HG03575 (cell line): Measurements from ENCODE around the gene KLHL22.
"Not testable (repeated sequence)": the region's sequence is repeated elsewhere in the genome, so short reads cannot be mapped to it uniquely, and the experiment has no call there.

Experiments used
- ATAC-seq: cut with Tn5 transposase; IDR thresholded peaks from one replicate; pipeline ENCODE4 v1.9.1; 2021; ENCODE audit not compliant: unreplicated experiment, insufficient number of reproducible peaks, low FRiP score; ENCODE audit errors: extremely low read depth

KLHL22 gene

DNA sequence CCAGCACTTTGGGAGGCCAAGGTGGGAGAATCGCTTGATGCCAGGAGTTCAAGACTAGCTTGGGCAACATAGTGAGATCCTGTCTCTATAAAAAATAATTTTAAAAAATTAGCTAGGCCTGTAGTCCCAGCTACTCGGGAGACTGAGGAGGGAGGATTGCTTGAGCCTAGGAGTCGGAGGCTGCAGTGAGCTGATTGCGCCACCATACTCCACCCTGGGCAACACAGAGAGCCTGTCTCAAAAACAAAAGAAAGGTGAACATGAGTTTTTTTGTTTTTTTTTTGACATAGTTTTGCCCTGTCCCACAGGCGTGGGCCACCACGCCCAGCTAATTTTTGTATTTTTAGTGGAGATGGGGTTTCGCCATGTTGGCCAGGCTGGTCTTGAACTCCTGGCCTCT lies 29.5 kb upstream of the KLHL22 start:
- ATAC-seq = no peak

DNA sequence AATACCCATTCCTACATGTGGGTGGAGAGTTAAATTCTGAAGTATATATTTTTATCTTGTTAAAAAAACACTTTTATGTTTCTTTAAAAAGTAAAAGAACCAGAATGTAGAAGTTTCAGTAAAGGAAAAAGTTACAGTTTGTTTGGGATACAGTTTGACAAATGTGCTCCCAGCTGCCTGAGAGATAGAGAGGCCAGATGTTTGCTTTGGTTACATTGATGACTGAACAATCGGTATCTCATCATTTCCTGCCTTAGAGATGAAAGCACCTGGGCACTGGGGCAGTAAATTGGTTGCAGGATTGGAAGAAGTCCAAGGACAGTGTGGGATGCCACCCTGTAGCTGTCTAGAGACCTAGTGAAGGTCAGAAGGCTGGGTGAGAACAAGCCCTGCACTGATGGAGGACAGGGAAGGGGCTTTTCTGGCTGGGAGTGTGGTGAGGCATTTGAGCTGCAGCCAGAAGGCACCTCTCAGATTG lies 28.4 kb upstream of the KLHL22 start:
- ATAC-seq = no peak

DNA sequence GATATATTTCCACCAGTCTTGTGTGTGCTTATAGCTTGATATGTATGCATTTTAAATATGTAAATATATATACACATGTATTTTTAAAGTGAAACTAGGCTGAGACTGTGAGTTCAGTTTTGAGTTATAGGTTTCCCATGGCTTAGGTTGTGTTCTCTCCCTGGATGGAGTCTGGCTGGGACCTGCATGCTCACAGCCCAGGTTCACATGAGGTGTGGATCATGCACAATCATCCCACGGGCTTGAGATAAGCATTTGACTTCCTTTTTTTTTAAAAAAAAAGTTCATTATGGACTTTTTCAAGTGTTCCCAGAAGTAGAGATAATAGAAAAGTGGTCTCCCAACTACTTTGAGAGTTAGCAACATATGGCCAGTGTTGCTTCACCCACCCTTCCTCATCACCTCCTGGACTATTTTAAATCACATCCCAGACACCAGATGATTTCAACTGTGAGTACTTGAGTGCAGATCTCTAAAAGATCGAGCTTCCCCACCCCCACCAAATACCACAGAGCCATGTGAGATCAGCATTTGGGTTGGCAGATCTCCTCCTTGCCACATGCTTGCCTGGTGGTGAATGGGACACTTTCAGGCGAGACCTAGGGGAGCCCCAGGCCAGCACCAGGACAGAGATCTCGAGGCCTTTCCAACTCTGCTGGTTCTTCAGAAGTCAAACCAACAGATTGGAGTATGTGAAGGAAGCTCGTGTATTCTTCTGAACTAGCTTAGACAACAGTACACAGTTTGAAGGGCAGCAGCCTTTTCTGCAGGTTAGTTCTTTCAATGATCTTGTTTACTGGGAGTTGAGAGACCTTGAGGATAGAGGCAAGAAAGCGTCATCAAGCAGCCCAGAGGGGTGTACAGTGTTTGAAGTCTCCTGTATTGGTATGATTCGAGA lies 27.7 kb upstream of the KLHL22 start:
- ATAC-seq = no peak

DNA sequence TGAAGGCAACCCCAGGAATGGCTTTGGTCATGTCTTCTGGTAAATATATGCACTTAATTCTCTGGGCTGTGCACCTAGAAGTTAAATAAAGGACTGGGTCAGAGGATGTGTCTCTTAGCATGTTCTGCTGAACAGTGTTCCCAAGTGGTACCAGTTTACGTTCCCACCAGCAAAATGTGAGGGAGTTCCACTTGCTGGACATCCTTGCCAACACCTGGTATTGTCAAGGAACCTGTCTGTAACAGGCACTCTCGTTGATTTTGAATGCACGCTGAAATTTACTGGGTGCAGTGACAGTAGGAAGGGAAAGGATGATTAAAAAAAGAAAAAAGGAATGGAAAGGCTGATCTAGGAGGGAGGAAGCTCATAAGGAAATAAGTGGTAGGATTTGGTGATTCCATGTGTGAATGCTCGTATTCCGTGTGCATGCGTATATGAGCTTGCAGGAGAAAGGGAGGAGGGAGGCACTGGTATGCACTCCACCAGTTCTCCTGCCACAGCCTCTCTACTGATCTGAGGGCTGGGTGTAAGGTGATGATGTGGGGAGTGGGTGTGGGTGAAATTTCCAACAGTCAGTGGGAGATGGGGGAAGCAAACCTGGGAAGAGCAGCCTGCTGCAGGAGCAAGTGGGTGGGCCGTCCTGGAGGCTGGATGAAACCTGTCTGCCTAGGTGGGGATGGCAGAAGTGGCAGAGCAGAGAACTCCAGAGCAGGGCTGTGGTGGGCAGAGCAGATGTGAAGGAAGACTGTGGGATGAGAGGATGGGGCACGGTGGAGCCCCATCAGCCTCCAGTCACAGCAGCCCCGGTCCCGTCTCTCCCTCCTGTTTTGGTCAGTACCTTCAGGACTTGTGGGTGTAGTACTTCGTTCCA lies 26.8 kb upstream of the KLHL22 start:
- ATAC-seq = no peak

DNA sequence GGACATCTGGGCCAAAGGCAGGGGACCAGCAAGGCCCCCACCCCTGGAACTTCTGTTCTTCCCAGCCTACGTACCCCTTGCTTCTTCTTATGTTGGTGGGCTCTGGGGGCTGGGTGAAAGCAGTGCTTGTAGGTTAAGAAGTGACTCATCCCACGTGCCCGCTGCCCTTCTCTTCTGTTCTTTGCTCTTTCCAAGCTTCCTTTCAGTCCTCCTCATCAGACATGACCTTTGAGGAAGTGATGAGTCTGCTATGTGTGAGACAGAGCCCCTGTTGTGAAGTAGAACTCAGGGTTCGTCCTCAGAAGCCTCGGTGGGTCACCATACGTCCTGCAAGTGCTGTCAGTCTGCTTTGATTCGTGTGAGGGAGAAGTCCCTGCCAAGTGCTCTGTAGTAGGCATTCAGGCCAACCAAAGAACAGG lies 24.5 kb upstream of the KLHL22 start:
- no peak for ATAC-seq

DNA sequence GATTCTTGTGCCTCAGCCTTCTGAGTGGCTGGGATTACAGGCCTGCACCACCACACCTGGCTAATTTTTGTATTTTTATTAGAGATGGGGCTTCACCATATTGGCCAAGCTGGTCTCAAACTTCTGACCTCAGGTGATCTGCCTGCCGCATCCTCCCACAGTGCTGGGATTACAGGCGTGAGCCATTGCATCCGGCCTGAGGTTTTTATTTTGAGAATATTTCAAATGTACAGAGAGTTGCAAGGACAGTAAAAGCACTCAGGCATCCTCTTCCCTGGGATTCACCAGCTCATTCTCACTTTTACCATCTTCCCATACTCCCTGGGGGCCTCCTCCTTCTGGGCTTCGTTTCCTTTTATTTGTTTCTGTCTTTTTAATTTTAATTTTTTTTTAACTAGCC lies 24.0 kb upstream of the KLHL22 start:
- ATAC-seq = no peak

DNA sequence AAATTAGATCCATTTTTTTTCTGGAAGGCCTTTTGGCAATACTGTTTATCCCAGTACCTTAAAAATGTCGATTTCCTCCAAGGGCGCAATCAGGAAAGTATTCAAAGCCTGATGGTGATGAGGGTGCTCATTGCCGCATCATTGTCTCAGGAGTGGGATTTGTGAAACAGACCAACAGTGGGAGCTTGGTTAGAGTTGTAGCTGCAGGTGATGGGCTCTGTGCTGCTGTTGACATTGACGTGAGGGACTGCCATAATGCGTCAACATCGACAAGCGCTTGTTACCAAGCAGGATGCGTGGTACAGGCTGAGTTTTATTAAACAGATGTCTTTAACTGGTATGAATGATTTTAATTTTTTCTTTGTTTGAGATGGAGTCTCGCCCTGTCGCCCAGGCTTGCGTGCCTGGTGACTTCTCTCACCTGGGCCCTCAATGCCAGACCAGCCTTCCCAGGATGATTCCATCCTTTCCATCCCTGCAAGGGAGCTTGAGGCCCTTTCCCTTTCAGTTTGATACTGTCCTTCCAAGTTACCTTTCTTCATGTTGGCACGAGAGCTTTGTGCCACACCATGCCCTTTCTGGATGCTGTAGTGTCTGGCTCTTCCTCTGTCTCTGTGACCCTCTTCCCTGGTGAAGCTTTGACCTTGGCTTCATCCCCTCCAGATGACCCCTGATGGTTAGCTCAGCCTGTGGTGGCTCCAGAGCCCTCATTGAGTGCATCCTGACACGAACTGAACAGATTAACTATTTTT lies 22.4 kb upstream of the KLHL22 start:
- ATAC-seq = no peak

DNA sequence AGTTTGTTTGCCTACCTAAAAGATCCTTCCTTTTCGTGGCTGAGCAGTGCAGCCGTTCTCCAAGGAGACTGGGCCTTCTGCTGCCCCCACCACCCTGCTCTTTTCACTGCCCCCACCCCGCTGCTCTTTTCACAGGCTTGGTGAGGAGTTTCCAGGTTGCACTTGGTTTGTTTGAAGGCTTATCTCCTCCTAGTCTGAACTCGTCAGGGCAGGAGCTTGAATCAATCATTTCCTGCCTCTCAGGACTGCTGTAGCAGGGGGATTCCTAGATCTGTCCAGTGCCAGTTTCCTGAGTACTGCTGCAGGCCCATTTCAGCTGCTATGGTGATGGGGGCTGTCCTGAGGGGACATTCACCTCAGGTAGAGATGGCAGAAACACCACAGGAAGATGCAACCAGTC lies 21.8 kb upstream of the KLHL22 start:
- no peak for ATAC-seq

DNA sequence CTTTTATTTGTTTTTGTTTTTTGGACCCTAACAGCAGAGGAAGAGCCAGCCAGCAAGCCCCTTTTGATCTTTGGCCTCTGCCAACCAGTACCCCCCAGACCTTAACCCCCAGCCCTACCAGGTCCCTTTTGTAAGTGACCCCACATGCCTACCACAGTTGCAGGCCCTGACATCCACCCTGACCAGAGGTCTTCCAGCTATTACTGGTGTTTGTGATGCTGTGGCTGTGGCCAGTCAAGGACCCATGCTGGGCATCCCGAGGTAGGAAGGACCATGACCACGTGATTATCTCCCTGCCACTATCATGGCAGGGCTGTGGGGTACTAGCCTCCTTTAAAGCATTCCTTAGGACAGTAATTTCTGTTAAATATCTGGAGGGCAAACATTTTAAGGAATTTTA lies 20.8 kb upstream of the KLHL22 start:
- ATAC-seq = no peak

DNA sequence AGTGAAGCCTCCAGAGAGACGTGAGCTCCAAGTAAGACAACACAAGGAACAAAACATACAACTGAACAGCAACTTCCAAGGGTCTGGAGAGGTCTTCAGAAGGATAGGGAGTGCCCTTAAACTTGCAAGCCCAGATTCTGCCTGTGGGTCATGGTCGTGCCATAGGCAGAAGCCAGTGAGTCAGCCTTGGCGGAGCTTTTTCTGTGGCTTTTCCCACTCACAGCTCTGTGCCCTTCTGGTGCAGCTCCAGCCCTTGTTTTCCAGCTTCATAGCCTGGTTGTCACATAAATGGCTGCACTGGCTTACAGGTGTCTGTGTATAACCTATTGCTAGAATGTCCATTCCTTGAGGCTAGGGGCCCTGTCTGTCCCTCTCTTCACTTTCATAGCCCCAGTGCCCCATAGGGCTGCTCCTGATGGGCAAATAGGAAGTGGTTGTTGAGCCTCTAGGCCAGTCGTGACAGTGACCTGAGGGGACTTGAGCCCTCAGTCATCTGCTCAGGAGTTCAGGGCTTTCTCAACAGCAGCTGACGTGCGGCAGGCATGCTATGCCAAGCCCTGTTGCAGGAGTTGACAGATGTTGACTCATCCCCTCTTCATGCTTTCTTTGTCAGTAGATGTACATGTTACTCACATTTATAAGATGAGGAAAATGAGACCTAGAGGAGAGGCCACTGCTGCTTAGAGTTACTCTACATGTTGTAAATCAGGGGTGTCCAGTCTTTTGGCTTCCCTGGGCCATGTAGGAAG lies 19.2 kb upstream of the KLHL22 start:
- ATAC-seq = no peak

DNA sequence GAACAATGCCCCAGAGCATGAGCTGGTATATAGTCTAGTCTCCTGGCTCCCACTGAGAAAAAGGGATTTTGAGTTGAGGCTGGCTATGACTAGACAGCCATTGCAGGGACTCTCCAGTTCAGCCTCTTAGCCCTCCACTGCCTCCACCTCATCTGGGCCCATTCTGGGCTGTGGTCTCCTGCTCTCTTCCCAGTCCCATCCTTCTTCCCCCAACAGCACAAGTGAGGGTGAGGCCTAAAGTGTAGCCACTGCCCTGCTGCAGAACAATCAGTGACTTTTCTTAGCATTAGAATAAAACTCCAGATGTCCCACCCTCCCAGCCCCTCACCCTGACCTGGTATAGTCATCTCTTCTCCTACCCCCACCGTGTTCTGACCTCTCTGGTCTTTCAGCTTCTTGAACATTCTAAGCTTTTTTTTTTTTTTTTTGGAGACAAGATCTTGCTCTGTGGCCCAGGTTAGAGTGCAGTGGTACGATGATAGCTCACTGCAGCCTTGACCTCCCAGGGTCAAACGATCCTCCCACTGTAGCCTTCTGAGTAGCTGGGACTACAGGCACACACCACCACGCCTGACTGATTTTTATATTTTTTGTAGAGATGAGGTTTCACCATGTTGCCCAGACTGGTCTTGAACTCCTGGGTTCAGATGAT lies 16.1 kb upstream of the KLHL22 start:
- ATAC-seq = no peak

DNA sequence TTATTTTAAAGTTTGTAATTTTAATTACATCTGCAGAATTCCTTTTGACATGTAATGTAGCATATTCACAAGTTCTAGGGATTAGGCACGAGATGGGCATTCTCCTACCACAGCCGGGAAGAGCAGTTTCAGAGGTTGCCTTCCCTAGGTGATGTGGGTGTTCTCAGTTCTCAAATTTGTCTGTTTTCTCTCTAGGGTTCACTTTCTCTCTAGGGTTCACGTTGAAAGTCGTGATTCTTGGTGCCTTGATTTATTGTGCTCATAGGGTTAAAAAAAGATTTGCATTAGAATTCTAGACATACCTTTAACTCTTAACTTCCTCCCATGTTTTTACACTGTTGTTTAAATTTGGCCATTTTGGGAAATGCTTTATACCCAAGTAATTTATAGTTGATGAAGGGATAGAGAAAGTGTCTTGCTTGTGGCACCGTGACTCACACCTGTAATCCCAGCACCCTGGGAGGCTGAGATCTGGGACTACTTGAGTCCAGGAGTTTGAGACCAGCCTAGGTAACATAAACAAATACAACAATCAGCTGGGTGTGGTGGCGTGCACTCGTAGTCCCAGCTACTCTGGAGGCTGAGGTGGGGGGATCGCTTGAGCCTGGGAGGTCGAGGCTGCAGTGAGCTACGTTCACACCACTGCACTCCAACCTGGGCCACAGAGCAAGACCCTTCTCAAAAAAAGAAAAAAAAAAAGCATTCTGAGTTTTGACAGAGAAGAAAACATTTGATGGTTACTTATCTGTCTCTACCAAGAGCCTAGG lies 15.4 kb upstream of the KLHL22 start:
- no peak for ATAC-seq

DNA sequence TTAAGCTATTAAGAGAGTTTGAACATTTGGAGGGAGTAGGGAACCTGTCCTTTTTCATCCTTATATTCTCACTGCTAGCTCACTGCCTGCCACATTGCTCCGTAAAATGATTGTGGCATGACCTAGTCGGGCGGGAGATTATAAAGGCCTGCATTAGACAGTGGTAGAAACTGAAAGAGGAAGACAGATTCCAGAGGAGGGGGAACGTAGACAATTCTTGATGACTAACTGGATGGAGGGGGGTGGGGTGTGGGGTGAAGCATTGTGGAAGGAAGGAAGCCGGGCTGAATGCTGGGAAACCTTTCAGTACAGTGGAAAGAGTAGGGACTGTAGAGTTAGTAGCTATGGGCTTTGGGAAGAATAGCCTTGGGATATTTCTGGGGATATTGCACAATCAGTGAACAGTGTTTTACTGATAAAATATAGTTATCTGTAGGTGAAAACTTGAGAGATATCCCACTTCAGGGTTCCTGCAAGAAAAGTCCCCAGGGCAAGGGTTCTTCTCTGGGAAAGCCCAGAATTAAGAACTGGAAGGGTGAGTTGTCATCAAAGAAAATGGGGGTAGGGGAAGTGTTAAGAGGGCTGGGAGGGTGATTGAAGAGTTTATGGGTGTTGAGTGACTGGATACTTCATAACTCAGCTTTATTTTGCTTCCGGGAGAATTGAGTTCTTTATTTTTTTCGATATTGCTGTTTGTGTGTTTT lies 13.9 kb upstream of the KLHL22 start:
- ATAC-seq = no peak

DNA sequence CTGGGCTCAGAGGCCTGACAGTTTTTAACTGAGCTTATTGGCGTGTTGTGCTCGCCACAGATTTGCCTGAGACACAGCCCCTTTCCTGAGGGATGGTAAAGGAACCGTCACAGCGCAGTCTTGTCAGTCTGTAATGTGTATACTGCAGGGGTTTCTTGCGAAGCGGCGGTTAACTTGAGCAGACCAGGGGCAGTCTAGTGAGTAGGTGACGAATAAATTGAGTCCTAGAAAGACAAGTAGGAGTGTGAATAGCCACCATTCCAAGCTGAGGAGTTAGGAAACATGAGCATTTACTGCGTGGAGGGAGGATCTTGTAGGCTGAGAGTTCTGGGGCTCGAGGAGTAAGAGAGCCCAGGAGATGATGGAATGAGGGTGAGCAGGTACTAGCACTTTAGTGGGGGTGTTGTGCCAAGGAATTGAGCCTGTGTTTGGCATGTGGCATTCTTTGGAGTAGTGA lies 13.2 kb upstream of the KLHL22 start:
- no peak for ATAC-seq

DNA sequence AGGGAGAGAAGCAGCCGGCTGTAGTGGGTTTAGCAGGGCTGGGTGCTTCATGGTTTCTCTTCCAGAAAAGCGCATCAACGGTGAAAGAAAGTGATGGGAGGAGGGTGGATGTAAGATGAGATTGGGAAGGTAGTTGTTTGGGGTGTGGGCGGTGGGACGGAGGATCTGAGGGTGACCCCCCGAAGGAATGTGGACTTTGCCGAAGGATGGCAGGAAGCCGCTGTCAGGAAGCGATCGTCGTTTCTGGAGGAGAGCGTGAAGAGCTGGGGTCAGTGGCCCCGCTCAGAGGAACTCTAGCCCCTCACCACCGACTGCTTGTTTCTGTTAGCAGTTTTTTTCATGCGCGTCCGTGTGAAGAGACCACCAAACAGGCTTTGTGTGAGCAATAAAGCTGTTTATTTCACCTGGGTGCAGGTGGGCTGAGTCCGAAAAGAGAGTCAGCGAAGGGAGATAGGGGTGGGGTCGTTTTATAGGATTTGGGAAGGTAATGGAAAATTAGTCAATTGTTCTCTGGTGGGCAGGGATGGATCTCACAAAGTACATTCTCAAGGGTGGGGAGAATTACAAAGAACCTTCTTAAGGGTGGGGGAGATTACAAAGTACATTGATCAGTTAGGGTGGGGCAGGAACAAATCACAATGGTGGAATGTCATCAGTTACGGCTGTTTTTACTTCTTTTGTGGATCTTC lies 12.6 kb upstream of the KLHL22 start:
- not testable (repeated sequence) for ATAC-seq
